ENCODE data around the gene PPAN.

DNA sequence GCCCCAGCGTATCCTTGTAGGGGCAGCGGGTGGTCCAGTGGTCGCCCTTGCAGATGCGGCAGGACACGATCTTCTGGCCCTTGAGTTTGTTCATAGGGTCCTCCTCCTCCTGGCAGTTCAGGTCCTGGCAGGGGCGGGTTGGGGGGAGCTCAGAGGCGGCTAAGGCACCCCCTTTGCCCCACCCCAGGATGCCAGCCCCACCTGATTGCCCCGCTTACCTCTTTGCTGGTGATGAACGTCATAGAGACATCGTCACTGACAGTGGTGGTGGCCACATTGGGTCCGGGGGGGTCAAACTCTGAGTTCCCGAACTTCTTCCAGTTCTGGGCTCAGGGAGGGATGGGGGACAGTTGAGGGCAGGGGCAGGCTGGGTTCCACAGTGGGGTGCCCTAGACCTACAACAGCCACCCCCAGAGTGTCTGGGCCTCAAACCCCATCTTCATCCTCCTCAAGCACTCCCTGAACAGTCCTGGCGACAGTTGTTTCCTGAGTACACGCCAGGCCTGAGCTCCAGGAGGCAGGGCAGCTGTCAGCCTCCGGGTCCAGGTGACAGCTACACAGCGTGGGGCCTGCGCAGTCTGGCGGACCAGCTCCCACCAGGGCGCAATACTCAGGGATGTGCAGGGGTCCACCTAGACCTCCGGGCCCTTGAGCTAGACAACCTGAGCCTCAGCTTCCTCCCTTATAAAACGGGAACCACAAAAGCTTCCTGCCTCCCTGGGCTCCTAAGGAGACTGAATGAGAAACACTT, 10.9 kb downstream of the PPAN start:
- TF ChIP-seq, protein P1, sequence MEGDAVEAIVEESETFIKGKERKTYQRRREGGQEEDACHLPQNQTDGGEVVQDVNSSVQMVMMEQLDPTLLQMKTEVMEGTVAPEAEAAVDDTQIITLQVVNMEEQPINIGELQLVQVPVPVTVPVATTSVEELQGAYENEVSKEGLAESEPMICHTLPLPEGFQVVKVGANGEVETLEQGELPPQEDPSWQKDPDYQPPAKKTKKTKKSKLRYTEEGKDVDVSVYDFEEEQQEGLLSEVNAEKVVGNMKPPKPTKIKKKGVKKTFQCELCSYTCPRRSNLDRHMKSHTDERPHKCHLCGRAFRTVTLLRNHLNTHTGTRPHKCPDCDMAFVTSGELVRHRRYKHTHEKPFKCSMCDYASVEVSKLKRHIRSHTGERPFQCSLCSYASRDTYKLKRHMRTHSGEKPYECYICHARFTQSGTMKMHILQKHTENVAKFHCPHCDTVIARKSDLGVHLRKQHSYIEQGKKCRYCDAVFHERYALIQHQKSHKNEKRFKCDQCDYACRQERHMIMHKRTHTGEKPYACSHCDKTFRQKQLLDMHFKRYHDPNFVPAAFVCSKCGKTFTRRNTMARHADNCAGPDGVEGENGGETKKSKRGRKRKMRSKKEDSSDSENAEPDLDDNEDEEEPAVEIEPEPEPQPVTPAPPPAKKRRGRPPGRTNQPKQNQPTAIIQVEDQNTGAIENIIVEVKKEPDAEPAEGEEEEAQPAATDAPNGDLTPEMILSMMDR (IDR thresholded peaks at IDR 0.05), result no peak
- TF ChIP-seq EP300 (IDR thresholded peaks at IDR 0.05), result no peak
- no peak for TF ChIP-seq POLR2A (IDR thresholded peaks at IDR 0.05)

Measured in ovary (tissue), 3 donors.